ENCODE data around the gene CTNNA3.

CTNNA3 gene

GRCh38 chr10:66982792-66983474 lies 713.1 kb downstream of the CTNNA3 start:
- Histone ChIP-seq H3K9me3 (ENCODE audit: control insufficient read depth, insufficient read depth, low read depth, low read length) (no peaks in the 10 kb centered on the region), H3K4me1 (ENCODE audit: control insufficient read depth, insufficient read depth, low read length) (no peaks in the 10 kb centered on the region), H3K36me3 (ENCODE audit: control insufficient read depth, insufficient read depth, low read length) (no peaks in the 10 kb centered on the region), H3K27me3 (ENCODE audit: control insufficient read depth, insufficient read depth, low read length) (no peaks in the 10 kb centered on the region), H3K4me3 (ENCODE audit: low read depth, low read length) (no peak overlapping the region), H3K27ac (ENCODE audit: low read depth, low read length) (no peak overlapping the region), H3K9ac (ENCODE audit: low read length) (no peak overlapping the region)

GRCh38 chr10:66982053-66982420 lies 714.0 kb downstream of the CTNNA3 start:
- Histone ChIP-seq H3K4me1 (ENCODE audit: control insufficient read depth, insufficient read depth, low read length) (no peaks in the 10 kb centered on the region), H3K9me3 (ENCODE audit: control insufficient read depth, insufficient read depth, low read depth, low read length) (no peaks in the 10 kb centered on the region), H3K4me3 (ENCODE audit: low read depth, low read length) (no peak overlapping the region), H3K36me3 (ENCODE audit: control insufficient read depth, insufficient read depth, low read length) (no peaks in the 10 kb centered on the region), H3K27me3 (ENCODE audit: control insufficient read depth, insufficient read depth, low read length) (no peaks in the 10 kb centered on the region), H3K27ac (ENCODE audit: low read depth, low read length) (no peak overlapping the region), H3K9ac (ENCODE audit: low read length) (no peak overlapping the region)

GRCh38 chr10:66981361-66982052 lies 714.5 kb downstream of the CTNNA3 start:
- H3K4me3 ChIP-seq (ENCODE audit: low read depth, low read length): no peak overlapping the region
- H3K27me3 ChIP-seq (ENCODE audit: control insufficient read depth, insufficient read depth, low read length): no peaks in the 10 kb centered on the region
- H3K27ac ChIP-seq (ENCODE audit: low read depth, low read length): no peak overlapping the region
- no peaks in the 10 kb centered on the region for H3K36me3 ChIP-seq (ENCODE audit: control insufficient read depth, insufficient read depth, low read length)
- H3K9me3 ChIP-seq (ENCODE audit: control insufficient read depth, insufficient read depth, low read depth, low read length): no peaks in the 10 kb centered on the region
- H3K4me1 ChIP-seq (ENCODE audit: control insufficient read depth, insufficient read depth, low read length): no peaks in the 10 kb centered on the region
- H3K9ac ChIP-seq (ENCODE audit: low read length): no peak overlapping the region

- Histone ChIP-seq H3K9me3 (ENCODE audit: control insufficient read depth, insufficient read depth, low read depth, low read length) (no peaks in the 10 kb centered on the region), H3K36me3 (ENCODE audit: control insufficient read depth, insufficient read depth, low read length) (no peaks in the 10 kb centered on the region), H3K4me1 (ENCODE audit: control insufficient read depth, insufficient read depth, low read length) (no peaks in the 10 kb centered on the region), H3K27me3 (ENCODE audit: control insufficient read depth, insufficient read depth, low read length) (no peaks in the 10 kb centered on the region), H3K4me3 (ENCODE audit: low read depth, low read length) (no peak overlapping the region), H3K9ac (ENCODE audit: low read length) (no peak overlapping the region), H3K27ac (ENCODE audit: low read depth, low read length) (no peak overlapping the region)
Observed at GRCh38 chr10:66980246-66980815, 715.7 kb downstream of the CTNNA3 start.

GRCh38 chr10:66964946-66965345 lies 731.0 kb downstream of the CTNNA3 start:
- Histone ChIP-seq H3K9me3 (ENCODE audit: control insufficient read depth, insufficient read depth, low read depth, low read length) (no peaks in the 10 kb centered on the region), H3K4me1 (ENCODE audit: control insufficient read depth, insufficient read depth, low read length) (no peaks in the 10 kb centered on the region), H3K27me3 (ENCODE audit: control insufficient read depth, insufficient read depth, low read length) (no peaks in the 10 kb centered on the region), H3K36me3 (ENCODE audit: control insufficient read depth, insufficient read depth, low read length) (no peaks in the 10 kb centered on the region), H3K9ac (ENCODE audit: low read length) (no peak overlapping the region), H3K4me3 (ENCODE audit: low read depth, low read length) (no peak overlapping the region), H3K27ac (ENCODE audit: low read depth, low read length) (no peak overlapping the region)

DNA sequence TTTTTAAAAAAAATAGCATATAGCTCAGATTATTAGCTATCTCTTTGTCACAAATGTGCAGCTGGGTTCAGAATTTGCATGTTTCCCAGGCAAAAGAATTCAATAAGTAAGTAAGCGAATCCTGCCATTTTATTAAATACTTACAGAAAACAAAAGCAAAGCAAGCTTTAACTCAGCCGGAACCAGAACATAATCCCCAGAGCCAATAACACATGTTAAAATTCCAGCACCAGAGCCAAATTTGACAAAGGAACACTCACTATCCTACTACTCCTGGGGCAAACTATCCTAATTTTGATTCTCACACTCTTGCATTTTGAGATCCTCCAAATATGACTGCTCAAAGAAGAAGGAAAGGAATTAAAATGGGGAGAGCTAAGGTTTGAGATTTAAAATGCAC lies 737.5 kb downstream of the CTNNA3 start:
- H3K9ac ChIP-seq (ENCODE audit: low read length): no peak overlapping the region
- H3K4me3 ChIP-seq (ENCODE audit: low read depth, low read length): no peak overlapping the region
- H3K36me3 ChIP-seq (ENCODE audit: control insufficient read depth, insufficient read depth, low read length): no peaks in the 10 kb centered on the region
- no peak overlapping the region for H3K27ac ChIP-seq (ENCODE audit: low read depth, low read length)
- no peaks in the 10 kb centered on the region for H3K4me1 ChIP-seq (ENCODE audit: control insufficient read depth, insufficient read depth, low read length)
- no peaks in the 10 kb centered on the region for H3K27me3 ChIP-seq (ENCODE audit: control insufficient read depth, insufficient read depth, low read length)
- no peaks in the 10 kb centered on the region for H3K9me3 ChIP-seq (ENCODE audit: control insufficient read depth, insufficient read depth, low read depth, low read length)

DNA sequence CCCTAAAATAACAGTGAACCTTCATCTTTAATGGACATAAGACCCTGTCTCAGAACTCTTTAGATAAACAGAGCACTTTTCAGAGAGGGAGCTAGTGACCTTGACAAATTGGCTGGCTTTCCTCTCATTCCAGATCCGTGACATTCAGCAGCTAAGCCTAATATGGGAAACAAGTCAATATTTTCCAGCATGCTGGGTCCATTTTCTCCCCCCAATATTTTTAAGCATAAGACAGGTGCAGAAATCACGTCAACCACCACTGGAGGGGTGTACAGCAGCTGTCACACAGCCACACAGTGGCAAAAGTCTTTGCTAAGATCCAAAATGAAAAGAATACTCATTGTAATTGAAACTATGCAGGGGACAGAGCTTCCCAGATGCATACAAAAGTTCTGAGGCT lies 744.1 kb downstream of the CTNNA3 start:
- no peak overlapping the region for H3K27ac ChIP-seq (ENCODE audit: low read depth, low read length)
- no peak overlapping the region for H3K9ac ChIP-seq (ENCODE audit: low read length)
- H3K27me3 ChIP-seq (ENCODE audit: control insufficient read depth, insufficient read depth, low read length): no peaks in the 10 kb centered on the region
- no peaks in the 10 kb centered on the region for H3K4me1 ChIP-seq (ENCODE audit: control insufficient read depth, insufficient read depth, low read length)
- no peaks in the 10 kb centered on the region for H3K9me3 ChIP-seq (ENCODE audit: control insufficient read depth, insufficient read depth, low read depth, low read length)
- no peaks in the 10 kb centered on the region for H3K36me3 ChIP-seq (ENCODE audit: control insufficient read depth, insufficient read depth, low read length)
- no peak overlapping the region for H3K4me3 ChIP-seq (ENCODE audit: low read depth, low read length)

GRCh38 chr10:66943590-66943989 lies 752.4 kb downstream of the CTNNA3 start:
- H3K9ac ChIP-seq (ENCODE audit: low read length): no peak overlapping the region
- no peak overlapping the region for H3K27ac ChIP-seq (ENCODE audit: low read depth, low read length)
- H3K36me3 ChIP-seq (ENCODE audit: control insufficient read depth, insufficient read depth, low read length): no peaks in the 10 kb centered on the region
- H3K4me1 ChIP-seq (ENCODE audit: control insufficient read depth, insufficient read depth, low read length): no peaks in the 10 kb centered on the region
- H3K4me3 ChIP-seq (ENCODE audit: low read depth, low read length): no peak overlapping the region
- H3K27me3 ChIP-seq (ENCODE audit: control insufficient read depth, insufficient read depth, low read length): no peaks in the 10 kb centered on the region
- H3K9me3 ChIP-seq (ENCODE audit: control insufficient read depth, insufficient read depth, low read depth, low read length): no peaks in the 10 kb centered on the region

- no peaks in the 10 kb centered on the region for H3K9me3 ChIP-seq (ENCODE audit: control insufficient read depth, insufficient read depth, low read depth, low read length)
- H3K4me3 ChIP-seq (ENCODE audit: low read depth, low read length): no peak overlapping the region
- H3K36me3 ChIP-seq (ENCODE audit: control insufficient read depth, insufficient read depth, low read length): no peaks in the 10 kb centered on the region
- no peak overlapping the region for H3K9ac ChIP-seq (ENCODE audit: low read length)
- no peaks in the 10 kb centered on the region for H3K27me3 ChIP-seq (ENCODE audit: control insufficient read depth, insufficient read depth, low read length)
- H3K27ac ChIP-seq (ENCODE audit: low read depth, low read length): no peak overlapping the region
- H3K4me1 ChIP-seq (ENCODE audit: control insufficient read depth, insufficient read depth, low read length): no peaks in the 10 kb centered on the region
Observed at GRCh38 chr10:66942407-66942806, 753.6 kb downstream of the CTNNA3 start.

- Histone ChIP-seq H3K4me3 (ENCODE audit: low read depth, low read length) (no peak overlapping the region), H3K27me3 (ENCODE audit: control insufficient read depth, insufficient read depth, low read length) (no peaks in the 10 kb centered on the region), H3K36me3 (ENCODE audit: control insufficient read depth, insufficient read depth, low read length) (no peaks in the 10 kb centered on the region), H3K9ac (ENCODE audit: low read length) (no peak overlapping the region), H3K27ac (ENCODE audit: low read depth, low read length) (no peak overlapping the region), H3K9me3 (ENCODE audit: control insufficient read depth, insufficient read depth, low read depth, low read length) (no peaks in the 10 kb centered on the region), H3K4me1 (ENCODE audit: control insufficient read depth, insufficient read depth, low read length) (no peaks in the 10 kb centered on the region)
Observed at GRCh38 chr10:66941491-66941890, 754.5 kb downstream of the CTNNA3 start.

GRCh38 chr10:66940965-66941364 lies 755.0 kb downstream of the CTNNA3 start:
- H3K4me1 ChIP-seq (ENCODE audit: control insufficient read depth, insufficient read depth, low read length): no peaks in the 10 kb centered on the region
- H3K36me3 ChIP-seq (ENCODE audit: control insufficient read depth, insufficient read depth, low read length): no peaks in the 10 kb centered on the region
- no peak overlapping the region for H3K4me3 ChIP-seq (ENCODE audit: low read depth, low read length)
- H3K9me3 ChIP-seq (ENCODE audit: control insufficient read depth, insufficient read depth, low read depth, low read length): no peaks in the 10 kb centered on the region
- no peak overlapping the region for H3K27ac ChIP-seq (ENCODE audit: low read depth, low read length)
- no peaks in the 10 kb centered on the region for H3K27me3 ChIP-seq (ENCODE audit: control insufficient read depth, insufficient read depth, low read length)
- no peak overlapping the region for H3K9ac ChIP-seq (ENCODE audit: low read length)

All from HUES6 (cell line).